Bronchial epithelial cell (primary cell): ENCODE results near the gene ARPC1B. TPM values are rescaled to one million over a fixed set of nuclear protein-coding genes. Genes with fewer than 3 reads are reported as not detected.

Source experiments
- DNase-seq: peaks from one replicate; pipeline ENCODE4 v3.0.0-alpha.2; 2010; ENCODE audit warnings: low read depth
- FAIRE-seq: peaks from 2 replicates; lab custom pipeline; 2011; peaks lifted over from hg19 to GRCh38; lab: Jason Lieb, UNC
- H3K27me3 ChIP-seq: 2 replicates; pipeline ENCODE4 v1.5.1; 2011; ENCODE audit warnings: low read length; ENCODE audit not compliant: control insufficient read depth, insufficient read depth
- H3K36me3 ChIP-seq: 2 replicates; pipeline ENCODE4 v1.5.1; 2011; ENCODE audit warnings: low read length; ENCODE audit not compliant: control insufficient read depth, insufficient read depth
- H3K4me3 ChIP-seq: 2 replicates; pipeline ENCODE4 v1.5.1; 2011; ENCODE audit warnings: mild to moderate bottlenecking, low read depth, low read length, control low read depth
- total RNA-seq: library from RNA; depleted of rRNA; stranded (reverse); fragments of >200 nt; gene quantifications from 2 replicates; pipeline ENCODE4 v1.2.1, GENCODE V29; 2014
- TF ChIP-seq, protein P1 (sequence below): IDR thresholded peaks from 2 replicates; pipeline ENCODE4 v1.5.1; 2011; ENCODE audit warnings: mild to moderate bottlenecking, moderate library complexity, low read length, control low read depth, inconsistent platforms; ENCODE audit not compliant: insufficient read depth, severe bottlenecking

ARPC1B gene
- total RNA-seq, 1 donor from 2014 or later, result 569 TPM

DNA sequence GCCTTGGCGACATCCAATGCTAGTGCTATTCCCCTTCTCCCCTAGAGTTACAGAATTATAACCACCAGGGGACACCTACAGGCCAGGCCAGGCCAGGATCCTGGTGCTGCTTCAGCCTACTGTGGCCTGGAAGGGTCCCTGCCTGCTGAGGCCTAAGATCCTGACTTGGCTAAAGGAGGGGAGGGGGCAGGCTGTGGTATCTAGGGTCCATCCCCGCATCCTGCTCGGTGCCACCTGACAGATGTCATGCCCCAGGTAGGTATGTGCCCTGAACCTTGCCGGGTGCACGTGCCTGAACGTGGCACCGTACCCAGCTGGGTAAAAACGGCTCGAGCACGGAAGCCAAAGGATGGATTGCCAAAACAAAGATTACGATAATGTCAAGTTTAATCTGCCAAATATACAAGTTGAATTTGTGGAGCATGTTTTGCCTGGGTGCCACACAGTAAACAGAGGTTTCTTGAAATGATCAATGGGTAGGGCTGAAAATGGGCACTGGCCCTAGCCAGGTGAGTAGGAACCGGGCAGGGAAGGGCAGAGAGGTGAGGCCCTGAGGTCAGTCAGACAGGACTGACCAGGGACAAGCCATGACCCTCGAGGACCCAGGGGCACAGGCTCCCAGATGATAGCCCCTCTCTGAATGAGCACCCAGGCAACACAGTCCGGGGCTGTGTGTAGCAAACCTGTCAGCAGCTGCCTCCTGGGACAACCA, 21.2 kb downstream of the ARPC1B start:
- no peak for FAIRE-seq
- no peaks in the 10 kb centered on the region for H3K27me3 ChIP-seq
- peaks cover 45% of the 10 kb centered on the region for H3K36me3 ChIP-seq
- TF ChIP-seq, protein P1, sequence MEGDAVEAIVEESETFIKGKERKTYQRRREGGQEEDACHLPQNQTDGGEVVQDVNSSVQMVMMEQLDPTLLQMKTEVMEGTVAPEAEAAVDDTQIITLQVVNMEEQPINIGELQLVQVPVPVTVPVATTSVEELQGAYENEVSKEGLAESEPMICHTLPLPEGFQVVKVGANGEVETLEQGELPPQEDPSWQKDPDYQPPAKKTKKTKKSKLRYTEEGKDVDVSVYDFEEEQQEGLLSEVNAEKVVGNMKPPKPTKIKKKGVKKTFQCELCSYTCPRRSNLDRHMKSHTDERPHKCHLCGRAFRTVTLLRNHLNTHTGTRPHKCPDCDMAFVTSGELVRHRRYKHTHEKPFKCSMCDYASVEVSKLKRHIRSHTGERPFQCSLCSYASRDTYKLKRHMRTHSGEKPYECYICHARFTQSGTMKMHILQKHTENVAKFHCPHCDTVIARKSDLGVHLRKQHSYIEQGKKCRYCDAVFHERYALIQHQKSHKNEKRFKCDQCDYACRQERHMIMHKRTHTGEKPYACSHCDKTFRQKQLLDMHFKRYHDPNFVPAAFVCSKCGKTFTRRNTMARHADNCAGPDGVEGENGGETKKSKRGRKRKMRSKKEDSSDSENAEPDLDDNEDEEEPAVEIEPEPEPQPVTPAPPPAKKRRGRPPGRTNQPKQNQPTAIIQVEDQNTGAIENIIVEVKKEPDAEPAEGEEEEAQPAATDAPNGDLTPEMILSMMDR, result peak; percentile 7
- DNase-seq, result no peak
- H3K4me3 ChIP-seq, result no peak overlapping the region

DNA sequence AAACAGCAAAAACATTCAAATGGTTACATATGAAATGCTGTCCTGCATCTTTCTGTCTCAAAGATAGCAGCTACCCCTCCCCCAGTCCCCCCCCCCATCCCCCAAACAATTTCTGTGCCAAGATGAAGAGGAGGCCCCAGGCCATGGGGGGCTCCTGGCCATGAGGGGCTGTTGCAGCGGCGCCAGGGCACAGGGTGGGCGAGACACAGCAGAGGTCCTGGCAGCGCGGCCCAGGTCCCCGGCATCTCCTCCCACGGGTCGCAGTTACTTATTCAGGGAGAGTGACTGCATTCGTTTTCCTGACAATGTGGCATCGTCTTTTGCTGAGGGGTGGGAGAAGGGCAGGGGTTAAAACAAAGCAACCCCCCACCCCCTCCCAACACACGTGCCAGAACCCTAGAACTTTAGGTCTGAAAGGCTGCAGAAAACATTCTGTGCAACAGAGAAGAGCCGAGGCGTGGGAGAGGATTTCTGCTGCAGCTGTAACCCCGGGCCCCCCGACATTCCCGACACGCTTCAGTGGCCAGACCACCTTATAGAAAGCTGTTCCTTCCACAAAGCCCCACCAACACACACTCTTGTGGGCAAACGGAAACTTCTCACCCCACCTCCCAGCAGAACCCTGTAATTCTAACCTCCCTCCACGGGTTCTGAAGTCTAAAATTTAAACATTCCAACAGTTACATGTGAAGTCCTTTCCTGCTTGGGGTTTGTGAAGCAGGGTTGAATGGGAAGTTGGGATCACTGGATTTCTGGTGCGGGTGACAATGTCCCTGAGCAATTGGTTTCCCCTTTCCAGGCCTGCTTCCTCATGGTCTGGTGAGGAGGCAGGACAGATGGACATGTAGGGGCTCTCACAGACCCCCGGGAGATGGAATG, 22.1 kb downstream of the ARPC1B start:
- TF ChIP-seq, protein P1, result no peak
- FAIRE-seq (no peak), DNase-seq (no peak)
- H3K4me3 ChIP-seq, result no peak overlapping the region
- peaks cover 39% of the 10 kb centered on the region for H3K36me3 ChIP-seq
- no peaks in the 10 kb centered on the region for H3K27me3 ChIP-seq

DNA sequence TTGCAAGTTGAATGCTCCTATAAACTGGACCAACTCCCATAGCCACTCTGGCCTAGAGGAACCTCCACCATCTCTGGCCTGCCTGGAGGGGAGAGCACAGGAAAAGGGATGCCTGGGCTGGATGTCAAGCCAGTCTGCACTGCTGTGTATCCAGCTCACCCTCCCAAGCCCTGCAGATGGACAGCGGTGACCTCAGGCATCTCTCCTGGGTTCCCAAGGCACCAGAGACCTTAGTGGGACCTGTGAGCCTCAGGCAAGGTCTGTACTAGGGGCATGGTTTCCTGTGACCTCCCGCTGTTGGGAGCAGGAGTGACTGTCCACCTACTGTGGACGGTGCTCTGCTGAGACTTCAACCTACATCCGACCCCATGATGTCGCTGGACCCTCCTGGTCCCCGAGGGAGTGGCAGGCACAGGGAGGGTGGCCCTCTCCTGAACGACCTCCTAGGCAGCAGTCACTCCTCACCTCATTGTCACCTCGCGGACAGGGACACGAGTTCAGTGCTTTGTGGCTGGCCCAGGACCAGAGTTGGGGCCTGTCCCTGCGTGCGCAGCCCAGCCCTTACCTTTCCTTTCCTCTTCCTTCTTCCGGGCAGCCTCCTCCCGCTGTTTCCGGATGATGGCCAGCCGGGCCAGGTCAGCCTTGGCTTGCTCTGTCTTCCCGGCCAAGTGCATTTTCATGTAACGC, 22.9 kb downstream of the ARPC1B start:
- FAIRE-seq (no peak), DNase-seq (no peak)
- TF ChIP-seq, protein P1, result no peak
- H3K36me3 ChIP-seq, result peaks cover 39% of the 10 kb centered on the region
- H3K27me3 ChIP-seq, result no peaks in the 10 kb centered on the region
- H3K4me3 ChIP-seq, result no peak overlapping the region

DNA sequence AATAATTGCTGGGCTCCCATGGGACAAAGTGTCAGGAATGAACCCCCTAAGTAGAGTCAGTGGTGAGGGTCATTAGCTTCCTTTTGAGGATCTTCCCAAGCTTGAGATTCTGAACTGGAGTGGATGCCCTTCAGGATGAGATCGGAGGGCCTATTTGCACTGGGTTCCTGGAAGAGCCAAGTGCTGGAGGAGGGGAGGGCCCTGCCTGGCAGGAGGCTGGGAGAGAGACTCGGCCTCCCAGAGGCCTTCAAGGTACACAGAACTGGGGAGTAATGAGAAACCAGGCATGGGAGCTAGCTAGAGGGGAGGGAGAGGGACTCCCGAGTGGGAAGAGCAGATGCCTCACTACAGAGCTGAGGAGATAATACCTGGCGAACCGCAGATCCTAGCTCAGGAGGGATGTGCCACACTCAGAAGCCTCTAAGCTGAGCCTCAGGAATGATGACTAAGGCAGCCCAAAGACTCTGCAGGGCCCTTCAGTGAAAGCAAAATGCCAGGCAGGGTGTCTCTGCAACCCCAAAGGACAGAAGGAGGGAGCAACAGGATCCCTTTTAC, 24.4 kb downstream of the ARPC1B start:
- H3K36me3 ChIP-seq, result peaks cover 40% of the 10 kb centered on the region
- FAIRE-seq (no peak), DNase-seq (no peak)
- TF ChIP-seq, protein P1, result no peak
- H3K27me3 ChIP-seq, result no peaks in the 10 kb centered on the region
- no peak overlapping the region for H3K4me3 ChIP-seq

GRCh38 chr7:99399597-99399996, 25.1 kb downstream of the ARPC1B start:
- FAIRE-seq (no peak), DNase-seq (no peak)
- TF ChIP-seq, protein P1, result no peak
- no peaks in the 10 kb centered on the region for H3K27me3 ChIP-seq
- no peak overlapping the region for H3K4me3 ChIP-seq
- peaks cover 38% of the 10 kb centered on the region for H3K36me3 ChIP-seq
